HG02759 (cell line): ENCODE measurements around the gene ABI3BP.

Experiments used
- ATAC-seq: cut with Tn5 transposase; IDR thresholded peaks from one replicate; pipeline ENCODE4 v1.9.1; 2021; ENCODE audit warnings: mild to moderate bottlenecking, moderate library complexity; ENCODE audit not compliant: unreplicated experiment

The ABI3BP gene

GRCh38 chr3:100896994-100897393, 96.2 kb downstream of the ABI3BP start:
- no peak for ATAC-seq

GRCh38 chr3:100893590-100893989, 99.6 kb downstream of the ABI3BP start:
- ATAC-seq: no peak

GRCh38 chr3:100893108-100893507, 100.1 kb downstream of the ABI3BP start:
- ATAC-seq: no peak

GRCh38 chr3:100891827-100892226, 101.4 kb downstream of the ABI3BP start:
- no peak for ATAC-seq

- peak; percentile 45 for ATAC-seq
Observed at GRCh38 chr3:100891033-100891432, 102.2 kb downstream of the ABI3BP start.

GRCh38 chr3:100888881-100889280, 104.3 kb downstream of the ABI3BP start:
- no peak for ATAC-seq

GRCh38 chr3:100882571-100882984, 110.6 kb downstream of the ABI3BP start:
- no peak for ATAC-seq

GRCh38 chr3:100880845-100881244, 112.4 kb downstream of the ABI3BP start:
- no peak for ATAC-seq

GRCh38 chr3:100880072-100880471, 113.1 kb downstream of the ABI3BP start:
- no peak for ATAC-seq

GRCh38 chr3:100879195-100879810, 113.9 kb downstream of the ABI3BP start:
- ATAC-seq: no peak

GRCh38 chr3:100877286-100877685, 115.9 kb downstream of the ABI3BP start:
- ATAC-seq: no peak

GRCh38 chr3:100875239-100875638, 118.0 kb downstream of the ABI3BP start:
- ATAC-seq: no peak

- ATAC-seq: no peak
Observed at GRCh38 chr3:100873611-100874010, 119.6 kb downstream of the ABI3BP start.

GRCh38 chr3:100871306-100871705, 121.9 kb downstream of the ABI3BP start:
- ATAC-seq: no peak

GRCh38 chr3:100869787-100870186, 123.4 kb downstream of the ABI3BP start:
- ATAC-seq: no peak

- no peak for ATAC-seq
Observed at GRCh38 chr3:100868894-100869293, 124.3 kb downstream of the ABI3BP start.

- ATAC-seq: no peak
Observed at GRCh38 chr3:100868096-100868495, 125.1 kb downstream of the ABI3BP start.

GRCh38 chr3:100865442-100865841, 127.8 kb downstream of the ABI3BP start:
- ATAC-seq: no peak

GRCh38 chr3:100864471-100865250, 128.6 kb downstream of the ABI3BP start:
- no peak for ATAC-seq

- no peak for ATAC-seq
Observed at GRCh38 chr3:100857863-100858262, 135.4 kb downstream of the ABI3BP start.

GRCh38 chr3:100856821-100857220, 136.4 kb downstream of the ABI3BP start:
- no peak for ATAC-seq

- ATAC-seq: no peak
Observed at GRCh38 chr3:100852840-100853239, 140.4 kb downstream of the ABI3BP start.
